OCI-LY1 (cell line): ENCODE results near the gene USP28.

Experiments
- CTCF ChIP-seq: fragments of 200-600 bp; sonication (generic), shearing (Covaris generic); IDR thresholded peaks from 2 replicates; pipeline ENCODE4 v1.5.1; 2017; ENCODE audit warnings: mild to moderate bottlenecking, antibody characterized with exemption, low read length, moderate library complexity, mixed read lengths
- EZH2 ChIP-seq: fragments of 200-600 bp; sonication (generic), shearing (Covaris generic); IDR thresholded peaks from 2 replicates; pipeline ENCODE4 v1.8.0; 2017; ENCODE audit warnings: borderline replicate concordance, mixed run types, mild to moderate bottlenecking, antibody characterized with exemption, low read length, moderate library complexity, mixed read lengths

DNA sequence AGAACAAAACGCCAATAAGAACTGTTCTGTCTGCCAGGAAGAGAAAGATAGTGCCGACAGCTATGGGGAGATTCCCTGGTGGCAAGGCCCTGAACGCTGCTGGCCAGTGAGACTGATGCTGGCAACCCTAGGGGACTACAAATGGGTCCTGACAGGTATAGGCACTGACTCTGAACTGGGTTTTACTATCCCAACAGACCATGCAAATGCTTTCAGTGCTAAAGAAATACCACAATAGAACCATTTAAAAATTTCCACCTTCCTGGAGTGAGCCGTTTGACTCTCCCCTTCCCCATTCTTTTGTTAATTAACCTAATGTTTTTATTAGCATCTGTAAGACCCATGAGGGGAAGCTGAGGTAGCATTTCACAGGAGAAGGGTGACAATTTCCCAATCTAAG is 25.7 kb downstream of the USP28 start:
- no peak for TF ChIP-seq CTCF
- no peak for TF ChIP-seq EZH2
